SU-DHL-6 (cell line): ENCODE measurements around the gene RELA.
A peak's percentile ranks its signal among the peaks of the same experiment; 100 is the strongest.

Experiments
- H2AFZ ChIP-seq: fragments of 200-600 bp; sonication (generic); 2 replicates; pipeline ENCODE4 v1.6.1; 2014; ENCODE audit warnings: low read depth, mild to moderate bottlenecking, moderate library complexity, mixed read lengths, antibody characterized with exemption, low read length; ENCODE audit not compliant: severe bottlenecking
- H3F3A ChIP-seq: fragments of 200-600 bp; shearing (Covaris generic); 2 replicates; pipeline ENCODE4 v1.6.0; 2016; ENCODE audit warnings: antibody characterized with exemption, mild to moderate bottlenecking; ENCODE audit not compliant: insufficient read depth
- H3K27ac ChIP-seq: fragments of 200-600 bp; sonication (generic); 2 replicates; pipeline ENCODE4 v1.5.1; 2016; ENCODE audit warnings: low read depth, mild to moderate bottlenecking, low read length, moderate library complexity, mixed read lengths
- H3K27me3 ChIP-seq: fragments of 200-600 bp; sonication (generic), shearing (Covaris generic); 2 replicates; pipeline ENCODE4 v1.6.0; 2014; ENCODE audit warnings: mild to moderate bottlenecking, low read length
- H3K36me3 ChIP-seq: fragments of 200-600 bp; sonication (generic); 2 replicates; pipeline ENCODE4 v1.6.1; 2014; ENCODE audit warnings: mild to moderate bottlenecking, low read length, mixed read lengths
- H3K4me2 ChIP-seq: fragments of 300-600, 200-600 bp; shearing (Covaris generic), sonication (generic); 2 replicates; pipeline ENCODE4 v1.6.0; 2014; ENCODE audit warnings: low read length, low read depth, mild to moderate bottlenecking; ENCODE audit not compliant: poor library complexity, severe bottlenecking
- H3K4me3 ChIP-seq: fragments of 200-600 bp; sonication (generic); 2 replicates; pipeline ENCODE4 v1.5.1; 2014; ENCODE audit warnings: antibody characterized with exemption, low read length, mild to moderate bottlenecking, mixed read lengths; ENCODE audit not compliant: insufficient read depth, poor library complexity, severe bottlenecking
- H3K79me2 ChIP-seq: fragments of 200-600 bp; sonication (generic); 2 replicates; pipeline ENCODE4 v1.6.1; 2014; ENCODE audit warnings: mild to moderate bottlenecking, low read length, moderate library complexity; ENCODE audit not compliant: insufficient read depth
- H3K9ac ChIP-seq: fragments of 200-600 bp; sonication (generic); 2 replicates; pipeline ENCODE4 v1.7.0; 2014; ENCODE audit warnings: mild to moderate bottlenecking, low read length
- H3K9me2 ChIP-seq: fragments of 200-600 bp; sonication (generic); replicated peaks from 2 replicates; pipeline ENCODE4 v1.6.1; 2014; ENCODE audit warnings: low read length; ENCODE audit not compliant: insufficient read depth
- H3K9me3 ChIP-seq: fragments of 200-600 bp; sonication (generic); 2 replicates; pipeline ENCODE4 v1.6.1; 2014; ENCODE audit warnings: low read length, mixed read lengths; ENCODE audit not compliant: insufficient read depth
- H4K20me1 ChIP-seq: fragments of 200-600 bp; sonication (generic); 2 replicates; pipeline ENCODE4 v1.6.1; 2014; ENCODE audit warnings: low read depth, mild to moderate bottlenecking, antibody characterized with exemption, low read length, moderate library complexity, mixed read lengths
- CTCF ChIP-seq: fragments of 200-600 bp; sonication (generic); IDR thresholded peaks from one replicate; pipeline ENCODE4 v1.5.1; 2017; ENCODE audit warnings: antibody characterized with exemption, mild to moderate bottlenecking, low read length, moderate library complexity; ENCODE audit not compliant: insufficient read depth, poor library complexity, severe bottlenecking
- EZH2phosphoT487 ChIP-seq: fragments of 200-600 bp; sonication (generic), shearing (Covaris generic); conservative IDR thresholded peaks from 2 replicates; pipeline ENCODE4 v1.6.1; 2018; ENCODE audit warnings: mild to moderate bottlenecking, antibody characterized with exemption, low read length, moderate library complexity, mixed read lengths

Gene RELA

GRCh38 chr11:65655570-65656332, 7.0 kb downstream of the RELA start:
- no peaks in the 10 kb centered on the region for H3K79me2 ChIP-seq
- no peak overlapping the region for H3K27ac ChIP-seq
- TF ChIP-seq EZH2phosphoT487 (no peak), CTCF (no peak)
- no peaks in the 10 kb centered on the region for H3K9me3 ChIP-seq
- H3F3A ChIP-seq: peaks cover 19% of the 10 kb centered on the region
- no peaks in the 10 kb centered on the region for H3K9me2 ChIP-seq
- no peaks in the 10 kb centered on the region for H4K20me1 ChIP-seq
- H2AFZ ChIP-seq: no peak overlapping the region
- no peak overlapping the region for H3K9ac ChIP-seq
- no peak overlapping the region for H3K4me2 ChIP-seq
- H3K27me3 ChIP-seq: no peaks in the 10 kb centered on the region
- no peaks in the 10 kb centered on the region for H3K36me3 ChIP-seq
- H3K4me3 ChIP-seq: no peak overlapping the region

- no peak overlapping the region for H3K4me2 ChIP-seq
- H3K27ac ChIP-seq: no peak overlapping the region
- no peaks in the 10 kb centered on the region for H3K9me3 ChIP-seq
- H3K27me3 ChIP-seq: no peaks in the 10 kb centered on the region
- no peaks in the 10 kb centered on the region for H3K36me3 ChIP-seq
- no peak overlapping the region for H3K9ac ChIP-seq
- H3F3A ChIP-seq: peaks cover 19% of the 10 kb centered on the region
- H3K4me3 ChIP-seq: no peak overlapping the region
- H3K79me2 ChIP-seq: no peaks in the 10 kb centered on the region
- H4K20me1 ChIP-seq: no peaks in the 10 kb centered on the region
- no peak for TF ChIP-seq EZH2phosphoT487
- no peak for TF ChIP-seq CTCF
- H2AFZ ChIP-seq: no peak overlapping the region
- H3K9me2 ChIP-seq: no peaks in the 10 kb centered on the region
Observed at GRCh38 chr11:65654375-65655349, 8.1 kb downstream of the RELA start.

- Histone ChIP-seq H3K9me3 (no peaks in the 10 kb centered on the region), H2AFZ (peak overlapping the region; percentile 37), H3F3A (peaks cover 19% of the 10 kb centered on the region), H3K27me3 (no peaks in the 10 kb centered on the region), H3K79me2 (no peaks in the 10 kb centered on the region), H3K4me3 (peak overlapping the region; percentile 57), H4K20me1 (no peaks in the 10 kb centered on the region), H3K27ac (peak overlapping the region; percentile 83), H3K36me3 (no peaks in the 10 kb centered on the region), H3K9ac (peak overlapping the region; percentile 69), H3K9me2 (no peaks in the 10 kb centered on the region), H3K4me2 (peak overlapping the region; percentile 74)
- no peak for TF ChIP-seq CTCF
- TF ChIP-seq EZH2phosphoT487: no peak
Observed at GRCh38 chr11:65653229-65654225, 9.2 kb downstream of the RELA start.
